ENCODE measurements around the gene CDC26.
"Not testable (repeated sequence)": the region's sequence is repeated elsewhere in the genome, so short reads cannot be mapped to it uniquely, and the experiment has no call there.

CDC26 gene

GRCh38 chr9:113275157-113276131 is at the start of gene CDC26, which contains the start of gene PRPF4:
CDC26 (minus strand) TSS chr9:113275572; CDS start chr9:113272507, 3,065 bp downstream.
PRPF4 (plus strand) TSS chr9:113275658; CDS start chr9:113275744, 86 bp downstream.
- FAIRE-seq: no peak

DNA sequence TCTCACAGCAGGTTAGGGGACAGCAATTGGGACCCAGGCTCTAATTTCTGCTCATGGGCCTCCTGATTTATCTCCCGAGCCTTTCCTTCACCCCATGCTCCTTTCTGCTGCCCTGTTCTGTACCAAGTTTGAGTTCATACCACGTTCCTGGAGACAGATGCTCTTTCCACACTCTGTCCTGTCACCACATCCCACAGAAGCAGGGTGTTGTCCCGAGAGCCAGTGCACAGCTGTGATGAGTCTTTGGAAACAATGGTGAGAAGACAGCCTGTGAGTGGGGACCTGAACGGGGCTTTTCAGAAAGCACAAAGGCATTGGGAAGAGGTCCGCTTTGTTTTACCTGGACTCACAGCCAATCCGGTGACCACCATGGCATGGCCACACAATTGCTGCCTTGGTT is 47.3 kb upstream of the CDC26 start:
- no peak for FAIRE-seq

DNA sequence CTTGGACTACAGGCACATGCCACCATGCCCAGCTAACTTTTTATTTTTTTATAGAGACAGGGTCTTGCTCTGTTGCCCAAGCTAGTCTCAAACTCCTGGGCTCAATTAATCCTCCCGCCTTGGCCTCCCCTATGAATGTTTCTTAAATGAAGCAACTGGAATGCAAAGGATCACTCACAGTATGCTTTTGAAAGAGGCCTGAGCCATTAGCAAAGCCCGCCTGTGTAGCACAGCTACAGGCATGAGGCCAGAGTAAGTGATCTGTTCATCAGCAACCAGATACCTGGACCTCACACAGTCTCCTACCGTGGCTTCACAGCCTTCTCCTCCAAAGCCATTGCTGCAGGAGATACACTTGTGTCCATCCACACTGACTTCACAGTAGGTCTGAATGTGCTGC is 44.7 kb upstream of the CDC26 start:
- FAIRE-seq: no peak

DNA sequence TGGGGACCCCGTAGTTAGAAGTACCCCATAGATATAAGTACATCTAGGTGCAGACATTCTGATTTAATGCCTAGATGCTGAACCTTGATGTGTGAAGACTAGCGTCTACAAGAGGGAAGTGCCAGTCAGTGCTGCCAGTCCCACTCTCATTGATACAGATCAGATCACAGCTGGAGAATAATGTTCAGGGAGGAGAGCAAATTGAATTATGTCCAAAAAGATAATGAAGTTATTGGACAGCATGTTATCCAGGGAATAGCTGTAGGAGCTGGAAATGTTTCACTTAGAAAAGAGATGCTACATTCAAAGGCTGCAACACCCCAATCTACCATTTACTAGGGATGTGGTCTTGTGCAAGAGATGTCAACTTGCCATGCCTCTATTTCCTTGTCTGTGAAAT is 43.7 kb upstream of the CDC26 start:
- FAIRE-seq: no peak

- no peak for FAIRE-seq
These were observed 42.4 kb upstream of the CDC26 start for GRCh38 chr9:113317777-113318176.

DNA sequence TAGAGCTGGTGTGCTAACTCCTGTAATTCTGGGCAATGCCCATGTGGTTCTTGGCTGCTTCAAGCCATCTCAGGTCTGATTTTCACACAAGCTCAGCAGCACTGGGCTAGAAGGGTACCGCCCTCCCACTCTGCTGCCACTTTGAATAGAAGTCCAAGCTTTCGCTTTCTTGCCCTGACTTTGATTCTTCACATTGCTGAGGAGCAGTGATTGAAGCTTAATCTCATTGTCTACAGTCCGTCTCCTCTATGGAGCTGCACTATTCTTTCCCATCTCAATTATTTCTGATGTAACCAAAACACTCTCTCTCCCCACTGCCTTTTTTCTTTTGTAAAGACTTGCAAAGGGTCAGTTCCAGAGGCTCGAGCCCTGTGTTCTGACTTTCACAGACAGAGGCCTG is 40.7 kb upstream of the CDC26 start:
- FAIRE-seq: no peak

DNA sequence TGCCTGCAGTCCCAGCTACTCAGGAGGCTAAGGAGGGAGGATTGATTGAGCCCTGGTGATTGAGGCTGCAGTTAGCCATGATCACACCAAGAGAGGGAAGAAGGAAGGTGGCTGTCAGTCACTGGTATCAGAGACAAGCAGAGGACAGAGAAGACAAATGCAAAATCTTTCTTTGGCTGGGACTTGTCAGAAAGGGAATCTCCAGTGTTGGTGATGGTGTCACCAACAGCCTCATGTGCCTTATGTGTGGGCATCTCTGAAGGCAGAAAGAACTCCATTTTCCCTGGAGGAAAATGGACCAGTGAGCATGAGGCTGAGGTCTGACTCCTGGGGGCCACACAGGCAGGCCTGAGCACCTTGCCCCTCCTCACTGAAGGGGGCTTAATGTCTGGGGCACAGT is 39.9 kb upstream of the CDC26 start:
- no peak for FAIRE-seq

- FAIRE-seq: no peak
These were observed 37.9 kb upstream of the CDC26 start for GRCh38 chr9:113313261-113313660.

GRCh38 chr9:113311961-113312360 is 36.6 kb upstream of the CDC26 start:
- no peak for FAIRE-seq

DNA sequence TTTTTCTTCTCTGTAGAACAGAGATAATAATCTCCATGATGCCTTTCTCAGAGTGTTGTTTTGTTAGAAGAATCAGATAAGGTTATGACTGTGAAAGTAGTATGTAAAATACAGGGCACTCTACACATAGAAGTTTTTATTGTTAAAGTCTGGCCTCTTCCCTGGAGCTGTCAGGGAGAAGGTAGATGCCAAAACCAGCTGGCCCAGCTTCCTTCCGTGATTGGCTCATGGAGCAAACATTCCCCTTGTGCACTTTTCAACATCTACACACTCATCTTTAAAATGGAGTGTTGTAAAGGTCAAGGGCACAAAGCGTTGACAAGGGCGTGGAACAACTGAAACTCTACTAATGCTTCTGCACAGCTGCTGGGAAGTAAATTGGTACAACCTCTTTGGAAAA is 35.2 kb upstream of the CDC26 start:
- no peak for FAIRE-seq

DNA sequence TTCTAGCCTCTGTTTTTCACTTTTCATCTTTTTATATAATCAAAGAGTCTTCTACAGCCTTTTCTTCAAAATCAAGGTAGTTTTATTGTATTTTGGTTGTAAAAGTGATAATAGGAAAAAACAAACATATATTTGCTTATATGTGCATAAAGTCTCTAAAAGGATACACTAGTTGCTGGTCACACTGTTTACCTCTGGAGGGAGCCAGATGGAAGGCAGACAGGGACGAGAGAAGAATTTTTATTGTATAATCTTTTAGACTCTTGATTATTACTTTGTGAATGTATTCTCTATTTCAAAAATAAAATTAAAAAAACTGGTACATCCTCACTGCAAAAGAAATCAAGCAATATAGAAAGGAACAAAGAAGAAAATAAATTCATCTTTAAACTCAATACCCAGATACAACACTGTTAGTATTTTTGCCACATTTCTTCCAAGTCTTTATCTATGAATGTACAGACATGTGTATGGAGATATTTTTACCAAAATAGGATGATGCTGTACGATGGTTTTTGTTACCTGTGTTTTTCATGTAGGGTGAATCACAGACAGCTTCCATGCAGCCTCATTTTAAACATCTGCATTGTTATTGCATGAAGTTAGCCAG is 33.9 kb upstream of the CDC26 start:
- no peak for FAIRE-seq

DNA sequence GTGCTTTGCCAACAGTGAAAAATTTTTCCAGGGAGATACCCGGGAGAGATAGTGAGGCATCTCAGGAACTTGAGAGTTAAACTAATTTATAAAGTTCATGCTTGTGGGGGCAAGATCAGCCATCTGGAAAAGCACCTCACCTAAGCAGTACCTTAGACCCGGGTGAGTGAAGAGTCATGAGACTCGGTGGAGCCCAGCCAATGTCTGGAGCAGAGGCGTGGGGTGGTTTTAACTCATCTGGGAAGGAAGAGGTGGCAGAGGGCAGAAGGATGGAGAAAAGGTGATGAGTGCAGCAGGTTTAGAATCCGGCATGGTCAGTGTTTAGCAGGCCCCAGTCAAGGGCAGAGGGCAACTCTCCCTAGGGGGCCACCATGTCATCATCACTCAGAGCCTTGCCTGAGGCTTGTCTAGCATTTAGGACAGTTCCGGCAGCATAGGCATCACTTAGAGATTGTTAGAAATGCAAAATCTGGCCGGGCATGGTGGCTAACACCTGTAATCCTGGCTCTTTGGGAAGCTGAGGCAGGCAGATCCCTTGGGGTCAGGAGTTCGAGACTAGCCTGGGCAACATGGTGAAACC is 32.1 kb upstream of the CDC26 start:
- no peak for FAIRE-seq

DNA sequence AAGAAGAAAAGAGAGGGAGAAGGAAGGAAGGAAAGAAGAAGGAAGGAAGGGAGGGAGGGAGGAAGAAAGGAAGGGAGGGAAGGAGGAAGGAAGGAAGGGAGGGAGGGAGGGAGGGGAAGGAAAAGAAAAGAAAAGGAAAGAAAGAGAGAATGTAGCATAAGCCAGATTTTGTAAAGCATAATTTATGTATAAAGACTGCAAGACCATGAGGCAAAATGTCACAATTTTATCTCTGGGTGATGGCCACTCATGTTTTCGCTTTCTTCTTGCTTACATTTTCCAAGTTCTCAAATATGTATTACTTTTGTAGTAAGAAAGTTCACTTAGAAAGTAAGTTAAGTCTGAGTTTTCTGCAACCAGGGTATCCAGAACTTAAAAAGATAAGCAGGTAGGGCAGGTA is 31.2 kb upstream of the CDC26 start:
- no peak for FAIRE-seq

DNA sequence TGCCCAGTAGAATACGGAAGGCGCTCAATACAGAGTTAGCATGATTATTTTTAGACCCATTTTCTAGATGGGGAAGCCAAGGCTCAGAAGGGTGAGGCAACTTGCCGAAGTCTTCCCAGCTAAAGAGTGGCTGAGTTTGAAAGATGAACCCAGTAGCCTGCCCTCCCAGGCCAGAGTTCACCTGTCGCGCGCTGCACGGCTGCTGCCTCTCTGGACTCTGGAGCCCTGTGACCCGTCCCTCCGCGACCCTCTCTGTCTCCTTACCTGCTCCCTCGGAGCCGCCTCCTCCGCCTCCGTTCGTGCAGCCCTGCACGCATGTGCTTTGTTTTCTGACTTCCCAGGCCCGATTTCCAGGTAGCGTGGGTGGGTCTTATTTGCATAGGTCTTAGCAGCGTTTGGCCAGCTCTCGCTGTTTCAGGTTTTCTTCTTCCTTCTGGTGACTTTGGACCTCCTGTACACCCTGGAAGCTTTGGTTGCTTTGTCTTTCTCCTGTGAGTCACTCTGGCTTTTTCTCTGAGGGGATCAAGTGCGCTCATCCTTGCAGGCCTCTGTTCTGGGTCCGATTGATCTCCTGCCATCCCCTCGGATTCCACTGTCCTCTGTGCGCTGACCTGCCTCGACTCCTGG is 27.5 kb upstream of the CDC26 start, which contains the start of gene RNF183:
TSS of gene RNF183 (minus strand) at position 585 of the 627 bp plus-strand sequence. CDS start 5,192 bp downstream, outside the sequence.
- no peak for FAIRE-seq

DNA sequence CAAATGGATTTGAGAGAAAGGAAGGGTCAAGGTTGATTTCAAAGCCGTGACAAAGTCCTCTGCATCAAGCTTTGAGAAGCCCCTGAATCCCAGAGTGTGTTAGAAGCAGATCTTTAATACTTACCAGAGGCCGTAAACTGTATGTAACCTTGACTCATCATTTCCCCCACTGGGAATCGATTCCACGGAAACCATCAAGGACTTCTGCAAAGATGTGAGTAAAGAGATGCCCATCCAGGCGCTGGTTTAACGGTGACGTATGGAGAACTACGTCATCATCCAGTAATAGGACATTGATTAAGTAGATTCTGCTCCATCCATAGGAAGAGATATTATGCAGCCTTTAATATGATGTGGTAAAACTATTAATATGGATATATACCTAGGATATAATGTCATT is 26.2 kb upstream of the CDC26 start:
- FAIRE-seq: no peak

DNA sequence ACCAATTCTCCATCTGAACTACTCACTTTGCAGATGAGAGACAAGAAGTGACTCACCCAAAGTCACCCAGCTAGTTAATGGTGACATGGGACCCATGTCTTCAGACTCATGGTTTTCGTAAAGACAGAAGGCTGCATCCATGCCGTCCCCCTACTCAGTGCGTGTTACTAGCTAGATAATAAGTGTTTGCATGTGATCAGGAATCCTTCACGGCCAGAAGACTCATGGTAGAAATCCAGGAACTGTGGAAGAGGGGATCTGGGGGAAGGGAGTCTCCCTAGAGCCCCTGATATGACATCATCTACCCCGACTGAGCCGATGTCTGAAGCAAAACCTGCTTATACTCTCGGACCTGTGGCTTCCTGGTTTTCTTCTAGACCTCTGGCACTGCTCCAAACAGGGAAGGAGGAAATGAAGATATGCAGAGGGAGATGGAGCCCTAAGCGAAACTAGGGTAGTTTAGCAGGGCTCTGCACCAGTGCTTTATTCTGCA is 24.5 kb upstream of the CDC26 start:
- no peak for FAIRE-seq

DNA sequence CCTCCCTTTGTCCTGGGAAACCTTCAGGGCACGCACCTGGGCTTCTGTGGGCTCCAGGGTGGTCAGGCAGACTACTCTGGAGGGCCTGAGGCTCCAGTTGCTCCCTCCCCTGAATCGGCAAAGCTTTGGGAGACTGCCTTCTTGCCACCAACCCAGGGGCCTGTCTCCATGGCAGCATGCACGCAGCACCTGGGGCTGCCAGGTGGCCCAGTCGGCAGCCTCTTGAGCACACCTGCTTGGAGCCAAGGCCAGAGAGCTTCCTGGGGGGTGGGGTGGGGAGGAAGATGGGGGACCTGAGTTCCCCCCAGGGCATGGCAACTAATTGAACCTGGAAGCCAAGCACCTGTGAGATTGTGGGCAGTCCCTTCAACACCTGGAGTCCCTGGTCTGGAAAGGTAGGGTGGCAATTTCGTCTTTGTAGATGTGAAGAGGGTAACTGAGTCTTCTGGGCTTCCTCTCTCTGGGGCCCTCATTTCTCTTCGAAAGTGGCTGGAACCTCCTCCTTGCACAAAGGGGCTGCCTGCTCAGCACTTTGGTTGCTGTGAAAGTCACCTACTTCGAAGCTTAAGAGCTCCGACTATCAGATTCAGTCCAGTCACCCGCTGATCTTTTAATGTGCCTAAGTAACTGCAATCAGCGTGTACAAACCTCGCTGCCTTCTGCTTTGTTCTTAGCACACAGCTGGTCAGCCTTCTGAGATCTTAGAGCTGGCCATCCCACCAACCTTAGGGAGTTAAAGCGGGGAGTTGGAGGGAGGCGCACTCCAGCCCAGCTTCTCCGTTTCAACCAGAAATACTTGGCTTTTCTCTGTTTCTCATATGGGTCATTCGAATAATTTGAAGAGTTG is 23.8 kb upstream of the CDC26 start:
- FAIRE-seq: no peak

- FAIRE-seq: no peak
These were observed 22.9 kb upstream of the CDC26 start for GRCh38 chr9:113298311-113298710.

- FAIRE-seq: no peak
These were observed 21.6 kb upstream of the CDC26 start for GRCh38 chr9:113296796-113297558.

DNA sequence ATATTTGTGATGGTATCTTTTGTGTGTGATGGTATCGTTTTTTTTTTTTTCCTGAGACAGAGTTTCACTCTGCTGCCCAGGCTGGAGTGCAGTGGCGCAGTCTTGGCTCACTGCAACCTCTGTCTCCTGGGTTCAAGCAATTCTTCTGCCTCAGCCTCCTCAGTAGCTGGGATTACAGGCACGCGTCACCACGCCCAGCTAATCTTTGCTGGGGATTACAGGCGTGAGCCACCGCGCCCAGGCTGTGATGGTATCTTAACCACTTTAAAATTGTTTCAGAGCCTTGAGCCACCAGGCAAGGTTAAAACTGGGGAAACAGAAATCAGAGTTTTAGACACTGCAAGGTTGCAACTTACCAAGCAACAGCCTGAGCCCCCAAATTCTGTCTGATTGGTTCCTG is 20.9 kb upstream of the CDC26 start:
- FAIRE-seq: not testable (repeated sequence)

DNA sequence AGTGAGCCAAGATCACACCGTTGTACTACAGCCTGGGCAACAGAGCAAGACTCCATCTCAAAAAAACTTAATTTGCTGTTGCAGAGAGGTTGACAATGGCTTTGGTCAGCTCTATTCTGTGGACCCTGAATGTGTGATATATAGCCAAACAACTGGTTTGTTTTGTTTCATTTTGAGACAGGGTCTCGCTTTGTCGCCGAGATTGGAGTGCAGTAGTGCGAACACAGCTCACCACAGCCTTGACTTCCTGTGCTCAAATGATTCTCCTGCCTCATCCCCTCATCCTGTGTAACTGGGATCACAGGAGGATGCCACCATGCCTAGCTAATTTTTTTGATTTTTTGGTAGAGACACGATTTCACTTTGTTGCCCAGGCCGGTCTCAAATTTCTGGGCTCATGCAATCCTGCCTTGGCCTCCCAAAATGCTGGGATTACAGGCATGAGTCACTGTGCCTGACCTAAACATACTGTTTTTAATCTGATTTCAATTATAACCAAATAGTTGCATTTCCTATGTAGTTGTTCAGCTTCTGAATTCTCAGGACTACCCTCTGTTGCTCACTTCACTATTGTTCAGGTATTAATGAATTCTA is 18.0 kb upstream of the CDC26 start:
- FAIRE-seq: no peak
